OCI-LY3 (cell line): ENCODE results near the gene SACM1L.

Source experiments
- H2AFZ ChIP-seq: fragments of 200-600, 300-600 bp; shearing (Covaris generic); 2 replicates; pipeline ENCODE4 v1.6.0; 2014; ENCODE audit warnings: antibody characterized with exemption, low read depth, low read length
- H3K27ac ChIP-seq: fragments of 200-600, 300-600 bp; sonication (generic); 2 replicates; pipeline ENCODE4 v1.5.1; 2014; ENCODE audit warnings: mild to moderate bottlenecking, low read length, moderate library complexity, mixed read lengths
- H3K27me3 ChIP-seq: fragments of 200-600, 300-600 bp; sonication (generic); 2 replicates; pipeline ENCODE4 v1.6.1; 2014; ENCODE audit warnings: low read depth, low read length, mixed read lengths
- H3K36me3 ChIP-seq: fragments of 200-600, 300-600 bp; sonication (generic); replicated peaks from 2 replicates; pipeline ENCODE3; 2014; ENCODE audit warnings: low read depth, low read length, mixed read lengths
- H3K4me1 ChIP-seq: fragments of 300-600, 200-600 bp; sonication (generic); 2 replicates; pipeline ENCODE4 v1.6.1; 2014; ENCODE audit warnings: low read length, mixed read lengths
- H3K4me2 ChIP-seq: fragments of 200-600, 300-600 bp; sonication (generic); 2 replicates; pipeline ENCODE4 v1.6.1; 2014; ENCODE audit warnings: low read length, mixed read lengths
- H3K4me3 ChIP-seq: fragments of 300-600, 200-600 bp; sonication (generic); 2 replicates; pipeline ENCODE4 v1.5.1; 2014; ENCODE audit warnings: antibody characterized with exemption, mild to moderate bottlenecking, low read length, moderate library complexity
- H3K79me2 ChIP-seq: fragments of 300-600, 200-600 bp; shearing (Covaris generic); 2 replicates; pipeline ENCODE4 v1.6.1; 2014; ENCODE audit warnings: mild to moderate bottlenecking, low read length, mixed read lengths
- H3K9ac ChIP-seq: fragments of 300-600, 200-600 bp; shearing (Covaris generic); 2 replicates; pipeline ENCODE4 v1.6.0; 2014; ENCODE audit warnings: mild to moderate bottlenecking, low read length, moderate library complexity
- H3K9me3 ChIP-seq: fragments of 200-600, 300-600 bp; shearing (Covaris generic); 2 replicates; pipeline ENCODE4 v1.6.1; 2014; ENCODE audit warnings: low read length, mixed read lengths; ENCODE audit not compliant: insufficient read depth
- H4K20me1 ChIP-seq: fragments of 200-600, 300-600 bp; sonication (generic); 2 replicates; pipeline ENCODE4 v1.6.1; 2016; ENCODE audit warnings: low read length, mixed read lengths; ENCODE audit not compliant: insufficient read depth
- CTCF ChIP-seq: fragments of 200-600, 300-600 bp; sonication (generic); IDR thresholded peaks from 2 replicates; pipeline ENCODE4 v1.5.1; 2014; ENCODE audit warnings: antibody characterized with exemption, low read length, low read depth
- EZH2phosphoT487 ChIP-seq: fragments of 200-600 bp; shearing (Covaris generic); IDR thresholded peaks from 2 replicates; pipeline ENCODE4 v1.6.1; 2018; ENCODE audit warnings: antibody characterized with exemption, mixed run types, low read depth

The SACM1L gene

GRCh38 chr3:45781841-45782240 lies 92.6 kb downstream of the SACM1L start:
- no peak overlapping the region for H3K9ac ChIP-seq
- no peaks in the 10 kb centered on the region for H3K4me1 ChIP-seq
- no peaks in the 10 kb centered on the region for H3K9me3 ChIP-seq
- no peaks in the 10 kb centered on the region for H4K20me1 ChIP-seq
- no peak for TF ChIP-seq CTCF
- TF ChIP-seq EZH2phosphoT487: no peak
- peaks cover 22% of the 10 kb centered on the region for H3K27me3 ChIP-seq
- H3K27ac ChIP-seq: no peak overlapping the region
- H2AFZ ChIP-seq: no peak overlapping the region
- H3K79me2 ChIP-seq: no peaks in the 10 kb centered on the region
- H3K36me3 ChIP-seq: no peaks in the 10 kb centered on the region
- no peak overlapping the region for H3K4me3 ChIP-seq
- no peak overlapping the region for H3K4me2 ChIP-seq

- Histone ChIP-seq H3K79me2 (no peaks in the 10 kb centered on the region), H3K4me1 (no peaks in the 10 kb centered on the region), H3K4me2 (no peak overlapping the region), H3K27ac (no peak overlapping the region), H3K36me3 (no peaks in the 10 kb centered on the region), H3K9ac (no peak overlapping the region), H3K9me3 (no peaks in the 10 kb centered on the region), H2AFZ (no peak overlapping the region), H3K4me3 (no peak overlapping the region), H4K20me1 (no peaks in the 10 kb centered on the region), H3K27me3 (peaks cover 25% of the 10 kb centered on the region)
- TF ChIP-seq CTCF: no peak
- TF ChIP-seq EZH2phosphoT487: no peak
These were observed 93.2 kb downstream of the SACM1L start for GRCh38 chr3:45782381-45782780.

GRCh38 chr3:45783667-45784066 lies 94.5 kb downstream of the SACM1L start:
- Histone ChIP-seq H3K36me3 (no peaks in the 10 kb centered on the region), H3K9me3 (peaks cover under 1% of the 10 kb centered on the region; the same call in 1 of the 2 replicates), H3K4me1 (no peaks in the 10 kb centered on the region), H2AFZ (no peak overlapping the region), H3K9ac (no peak overlapping the region), H3K79me2 (no peaks in the 10 kb centered on the region), H3K4me3 (no peak overlapping the region), H3K4me2 (no peak overlapping the region), H4K20me1 (no peaks in the 10 kb centered on the region), H3K27ac (no peak overlapping the region), H3K27me3 (peaks cover 31% of the 10 kb centered on the region)
- TF ChIP-seq CTCF (no peak), EZH2phosphoT487 (no peak)

GRCh38 chr3:45785605-45786150 lies 96.5 kb downstream of the SACM1L start:
- H3K27ac ChIP-seq: no peak overlapping the region
- no peak overlapping the region for H3K4me2 ChIP-seq
- TF ChIP-seq CTCF (no peak), EZH2phosphoT487 (no peak)
- H3K79me2 ChIP-seq: no peaks in the 10 kb centered on the region
- H3K4me3 ChIP-seq: no peak overlapping the region
- H3K27me3 ChIP-seq: peaks cover 44% of the 10 kb centered on the region
- H3K9ac ChIP-seq: no peak overlapping the region
- no peaks in the 10 kb centered on the region for H4K20me1 ChIP-seq
- H3K9me3 ChIP-seq: peaks cover 9% of the 10 kb centered on the region; the same call in 1 of the 2 replicates
- H2AFZ ChIP-seq: no peak overlapping the region
- no peaks in the 10 kb centered on the region for H3K36me3 ChIP-seq
- no peaks in the 10 kb centered on the region for H3K4me1 ChIP-seq
